Right atrium auricular region (tissue), 2 donors: ENCODE measurements around the gene SOX8. TPM values are rescaled to one million over a fixed set of nuclear protein-coding genes. Genes with fewer than 3 reads are reported as not detected.

ENCODE experiments used
- DNase-seq: peaks from one replicate; pipeline ENCODE4 v3.0.0-alpha.2; 2019; ENCODE audit warnings: low spot score
- H3K27ac ChIP-seq, 2 donors: fragments of 200-600 bp; sonication (generic); 1 replicate in 1 of 2; 2 replicates in 1 of 2; pipeline ENCODE4 v1.5.1; 2016 to 2019
- H3K27me3 ChIP-seq, 2 donors: fragments of 200-600 bp; sonication (generic); one replicate each; pipeline versions ENCODE4 v1.5.1 to v1.6.0; 2017 to 2019
- H3K36me3 ChIP-seq: fragments of 200-600 bp; sonication (generic); one replicate; pipeline ENCODE4 v1.5.1; 2016
- H3K4me1 ChIP-seq, 2 donors: fragments of 200-600 bp; sonication (generic); one replicate each; pipeline versions ENCODE4 v1.5.1 to v1.6.0; 2017 to 2019
- H3K4me3 ChIP-seq, 2 donors: fragments of 200-600 bp; sonication (generic); 1 replicate in 1 of 2; 2 replicates in 1 of 2; pipeline ENCODE4 v1.5.1; 2017 to 2019; ENCODE audit warnings: mild to moderate bottlenecking in 1 of 2, moderate library complexity in 1 of 2
- H3K9me3 ChIP-seq, 2 donors: fragments of 200-600 bp; sonication (generic); one replicate each; pipeline ENCODE4 v1.5.1; 2019
- total RNA-seq, 2 donors: library from RNA; depleted of rRNA; stranded (reverse); fragments of >200 nt; gene quantifications; one replicate each; pipeline ENCODE4 v1.1.0, GENCODE V29; 2016
- TF ChIP-seq, protein P1 (sequence below), 2 donors: fragments of 200-600 bp; sonication (generic); IDR thresholded peaks; one replicate each; pipeline ENCODE4 v1.5.1; 2019; ENCODE audit warnings: antibody characterized with exemption in 2 of 2

The SOX8 gene
- total RNA-seq, 2 donors from 2014 or later: 1.0 to 1.6 TPM

DNA sequence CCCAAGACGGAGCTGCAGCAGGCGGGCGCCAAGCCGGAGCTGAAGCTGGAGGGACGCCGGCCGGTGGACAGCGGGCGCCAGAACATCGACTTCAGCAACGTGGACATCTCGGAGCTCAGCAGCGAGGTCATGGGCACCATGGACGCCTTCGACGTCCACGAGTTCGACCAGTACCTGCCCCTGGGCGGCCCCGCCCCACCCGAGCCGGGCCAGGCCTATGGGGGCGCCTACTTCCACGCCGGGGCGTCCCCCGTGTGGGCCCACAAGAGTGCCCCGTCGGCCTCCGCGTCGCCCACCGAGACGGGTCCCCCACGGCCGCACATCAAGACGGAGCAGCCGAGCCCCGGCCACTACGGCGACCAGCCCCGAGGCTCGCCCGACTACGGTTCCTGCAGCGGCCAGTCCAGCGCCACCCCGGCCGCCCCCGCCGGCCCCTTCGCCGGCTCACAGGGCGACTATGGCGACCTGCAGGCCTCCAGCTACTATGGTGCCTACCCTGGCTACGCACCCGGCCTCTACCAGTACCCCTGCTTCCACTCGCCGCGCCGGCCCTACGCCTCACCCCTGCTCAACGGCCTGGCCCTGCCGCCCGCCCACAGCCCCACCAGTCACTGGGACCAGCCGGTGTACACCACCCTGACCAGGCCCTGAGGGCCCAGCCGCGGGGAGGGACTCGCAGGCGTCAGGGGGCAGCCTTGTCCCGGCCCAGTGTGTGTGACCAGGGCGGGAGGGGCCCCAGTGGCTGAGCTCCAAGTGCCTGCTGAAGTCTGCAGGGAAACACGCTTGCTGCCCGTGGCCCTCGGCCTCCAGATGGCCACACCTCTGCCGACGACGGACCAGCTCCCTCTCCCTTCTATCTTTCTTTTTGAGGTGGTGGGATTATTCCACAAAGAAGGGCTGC is 3.4 kb downstream of the SOX8 start:
- TF ChIP-seq, protein P1, sequence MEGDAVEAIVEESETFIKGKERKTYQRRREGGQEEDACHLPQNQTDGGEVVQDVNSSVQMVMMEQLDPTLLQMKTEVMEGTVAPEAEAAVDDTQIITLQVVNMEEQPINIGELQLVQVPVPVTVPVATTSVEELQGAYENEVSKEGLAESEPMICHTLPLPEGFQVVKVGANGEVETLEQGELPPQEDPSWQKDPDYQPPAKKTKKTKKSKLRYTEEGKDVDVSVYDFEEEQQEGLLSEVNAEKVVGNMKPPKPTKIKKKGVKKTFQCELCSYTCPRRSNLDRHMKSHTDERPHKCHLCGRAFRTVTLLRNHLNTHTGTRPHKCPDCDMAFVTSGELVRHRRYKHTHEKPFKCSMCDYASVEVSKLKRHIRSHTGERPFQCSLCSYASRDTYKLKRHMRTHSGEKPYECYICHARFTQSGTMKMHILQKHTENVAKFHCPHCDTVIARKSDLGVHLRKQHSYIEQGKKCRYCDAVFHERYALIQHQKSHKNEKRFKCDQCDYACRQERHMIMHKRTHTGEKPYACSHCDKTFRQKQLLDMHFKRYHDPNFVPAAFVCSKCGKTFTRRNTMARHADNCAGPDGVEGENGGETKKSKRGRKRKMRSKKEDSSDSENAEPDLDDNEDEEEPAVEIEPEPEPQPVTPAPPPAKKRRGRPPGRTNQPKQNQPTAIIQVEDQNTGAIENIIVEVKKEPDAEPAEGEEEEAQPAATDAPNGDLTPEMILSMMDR (IDR thresholded peaks at IDR 0.05): no peak
- no peak for DNase-seq
- Histone ChIP-seq H3K27me3 (no peaks in the 10 kb centered on the region), H3K27ac (no peak overlapping the region), H3K36me3 (no peaks in the 10 kb centered on the region), H3K9me3 (no peaks in the 10 kb centered on the region), H3K4me1 (peaks cover 0 to 30% of the 10 kb centered on the region in 2 donors), H3K4me3 (no peak overlapping the region)

- TF ChIP-seq, protein P1 (IDR thresholded peaks at IDR 0.05): no peak
- no peak for DNase-seq
- Histone ChIP-seq H3K27ac (no peak overlapping the region), H3K9me3 (no peaks in the 10 kb centered on the region), H3K36me3 (no peaks in the 10 kb centered on the region), H3K4me1 (peaks cover 0 to 22% of the 10 kb centered on the region in 2 donors), H3K27me3 (no peaks in the 10 kb centered on the region), H3K4me3 (no peak overlapping the region)
Measured at GRCh38 chr16:985646-986400, 4.3 kb downstream of the SOX8 start.

GRCh38 chr16:986411-986810 is 4.8 kb downstream of the SOX8 start:
- no peaks in the 10 kb centered on the region for H3K9me3 ChIP-seq
- TF ChIP-seq, protein P1 (IDR thresholded peaks at IDR 0.05): no peak
- no peaks in the 10 kb centered on the region for H3K36me3 ChIP-seq
- H3K4me1 ChIP-seq: peaks cover 0 to 22% of the 10 kb centered on the region in 2 donors
- H3K27ac ChIP-seq: no peak overlapping the region
- no peak for DNase-seq
- no peak overlapping the region for H3K4me3 ChIP-seq
- H3K27me3 ChIP-seq: no peaks in the 10 kb centered on the region

- Histone ChIP-seq H3K27me3 (no peaks in the 10 kb centered on the region), H3K36me3 (no peaks in the 10 kb centered on the region), H3K27ac (no peak overlapping the region), H3K9me3 (no peaks in the 10 kb centered on the region), H3K4me3 (no peak overlapping the region), H3K4me1 (peaks cover 0 to 19% of the 10 kb centered on the region in 2 donors)
- DNase-seq: no peak
- TF ChIP-seq, protein P1 (IDR thresholded peaks at IDR 0.05): no peak
Measured at GRCh38 chr16:986925-987582, 5.5 kb downstream of the SOX8 start.

GRCh38 chr16:987906-988305 is 6.3 kb downstream of the SOX8 start:
- Histone ChIP-seq H3K4me1 (peaks cover 0 to 13% of the 10 kb centered on the region in 2 donors), H3K9me3 (no peaks in the 10 kb centered on the region), H3K27ac (peak overlapping the region in 1 of 2 donors; percentile 5), H3K4me3 (no peak overlapping the region), H3K27me3 (no peaks in the 10 kb centered on the region), H3K36me3 (no peaks in the 10 kb centered on the region)
- TF ChIP-seq, protein P1 (IDR thresholded peaks at IDR 0.05): no peak
- no peak for DNase-seq
